GM23248 (cell line): ENCODE measurements around the gene MEIOC.

Experiments
- EZH2 ChIP-seq: fragments of 200-600 bp; sonication (generic); IDR thresholded peaks from 2 replicates; pipeline ENCODE4 v1.6.1; 2018; ENCODE audit warnings: antibody characterized with exemption, mild to moderate bottlenecking; ENCODE audit not compliant: insufficient read depth, poor library complexity, severe bottlenecking
- EZH2phosphoT487 ChIP-seq: fragments of 200-600 bp; sonication (generic); IDR thresholded peaks from 2 replicates; pipeline ENCODE4 v1.6.1; 2018; ENCODE audit warnings: antibody characterized with exemption, moderate library complexity, mild to moderate bottlenecking, low read depth; ENCODE audit not compliant: insufficient read depth

DNA sequence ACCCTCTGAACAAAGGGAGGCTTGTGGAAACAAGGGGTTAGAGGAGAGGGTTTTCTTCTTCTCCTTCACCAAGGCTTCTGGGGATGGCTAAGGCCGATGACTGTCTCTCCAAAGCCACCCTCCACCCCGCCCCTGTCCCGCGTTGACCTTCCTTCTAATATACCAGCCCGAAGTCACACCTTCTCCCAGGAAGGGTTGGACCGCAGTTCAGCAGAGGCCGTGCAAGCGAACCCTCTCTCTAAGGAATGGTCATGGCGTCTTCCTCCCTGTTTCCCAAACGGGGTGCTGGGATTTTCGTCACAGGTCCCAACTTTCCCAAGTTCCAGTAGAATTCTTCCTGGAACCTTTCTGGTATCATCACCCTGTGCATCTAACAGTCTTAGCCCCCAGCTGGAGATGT, 49.6 kb upstream of the MEIOC start:
- TF ChIP-seq EZH2 = no peak
- no peak for TF ChIP-seq EZH2phosphoT487
